Caco-2 (cell line): ENCODE results near the gene NYAP2. TPM values are rescaled to one million over a fixed set of nuclear protein-coding genes. Genes with fewer than 3 reads are reported as not detected.

Experiments
- BruUV-seq: library from RNA; stranded (reverse); fragments of 400-500 nt; replicated peaks from 2 replicates; lab custom pipeline; 2021; lab: Mats Ljungman, UMichigan
- CTCF ChIA-PET: fragments of 300-600 bp; sonication (Branson Sonifier 250); formaldehyde crosslinking; loops from one replicate; lab custom pipeline; 2022; ENCODE audit warnings: antibody characterized with exemption; lab: Charles Lee
- POLR2A ChIA-PET: fragments of 300-600 bp; sonication (Branson Sonifier 250); formaldehyde crosslinking; loops from one replicate; lab custom pipeline; 2022; ENCODE audit warnings: antibody characterized with exemption; lab: Charles Lee
- DNase-seq, 2 experiments: peaks; one replicate each; pipeline versions ENCODE4 v3.0.0 to v3.0.0-alpha.2; 2020 to 2022
- H3K27me3 ChIP-seq: replicated peaks from 2 replicates; pipeline ENCODE4 v1.6.0; 2011; ENCODE audit warnings: low read length; ENCODE audit not compliant: control insufficient read depth, insufficient read depth
- H3K36me3 ChIP-seq: 2 replicates; pipeline ENCODE4 v1.5.1; 2011; ENCODE audit warnings: low read length; ENCODE audit not compliant: control insufficient read depth, insufficient read depth
- H3K4me1 ChIP-seq: fragments of 250-450 bp; sonication (Bioruptor Pico); 2 replicates; pipeline ENCODE4 v1.5.1; 2020; ENCODE audit warnings: mild to moderate bottlenecking
- H3K4me3 ChIP-seq: 2 replicates; pipeline ENCODE4 v1.5.1; 2011; ENCODE audit warnings: low read depth, mild to moderate bottlenecking, control low read depth, low read length
- H3K9me3 ChIP-seq: fragments of 250-450 bp; sonication (Bioruptor Pico); 2 replicates; pipeline ENCODE4 v1.5.1; 2020; ENCODE audit warnings: mild to moderate bottlenecking, moderate library complexity
- H3K27ac Mint-ChIP-seq: one replicate; pipeline ENCODE4 v1.8.0; 2022; ENCODE audit warnings: mixed read lengths; ENCODE audit not compliant: unreplicated experiment
- H3K27me3 Mint-ChIP-seq: one replicate; pipeline ENCODE4 v1.8.0; 2022; ENCODE audit warnings: mixed read lengths; ENCODE audit not compliant: insufficient read depth, unreplicated experiment
- H3K36me3 Mint-ChIP-seq: one replicate; pipeline ENCODE4 v1.8.0; 2022; ENCODE audit warnings: mild to moderate bottlenecking, mixed read lengths; ENCODE audit not compliant: insufficient read depth, unreplicated experiment
- H3K4me1 Mint-ChIP-seq: one replicate; pipeline ENCODE4 v1.8.0; 2022; ENCODE audit warnings: low read depth, mixed read lengths; ENCODE audit not compliant: unreplicated experiment
- H3K4me3 Mint-ChIP-seq: one replicate; pipeline ENCODE4 v1.8.0; 2022; ENCODE audit warnings: mild to moderate bottlenecking, moderate library complexity, mixed read lengths; ENCODE audit not compliant: unreplicated experiment
- H3K9me3 Mint-ChIP-seq: one replicate; pipeline ENCODE4 v1.8.0; 2022; ENCODE audit warnings: mixed read lengths; ENCODE audit not compliant: unreplicated experiment
- CTCF ChIP-seq, 2 experiments: fragments of 200-600 bp in 1 of 2; IDR thresholded peaks; 1 replicate in 1 of 2; 2 replicates in 1 of 2; pipeline versions ENCODE4 v1.5.1 to v1.8.0; 2011 to 2022; ENCODE audit warnings: antibody characterized with exemption in 1 of 2, control low read depth in 1 of 2, inconsistent platforms in 1 of 2, low read depth in 1 of 2, low read length in 1 of 2, mild to moderate bottlenecking in 1 of 2, moderate library complexity in 1 of 2; ENCODE audit not compliant: insufficient read depth in 1 of 2, severe bottlenecking in 1 of 2, unreplicated experiment in 1 of 2
- intact Hi-C: fragments of 100-400 bp; cut with micrococcal nuclease; formaldehyde crosslinking; loops from one replicate; pipeline ENCODE4 v1.10.0; 2022; ENCODE audit not compliant: unreplicated experiment
- total RNA-seq: library from RNA; stranded (reverse); gene quantifications from 2 replicates; pipeline ENCODE4 v1.2.3, GENCODE V29; 2022

The NYAP2 gene
- total RNA-seq, 1 experiment from 2014 or later: 0.11 TPM

- DNase-seq: no peak
- CTCF ChIA-PET: no interaction called here
- Mint-ChIP-seq H3K27ac (no peak overlapping the region), H3K4me1 (no peaks in the 10 kb centered on the region), H3K9me3 (no peaks in the 10 kb centered on the region), H3K4me3 (no peak overlapping the region), H3K27me3 (peaks cover 4% of the 10 kb centered on the region), H3K36me3 (no peaks in the 10 kb centered on the region)
- no peaks in the 10 kb centered on the region for H3K36me3 ChIP-seq
- H3K27me3 ChIP-seq: no peaks in the 10 kb centered on the region
- BruUV-seq: no TSS peak
- intact Hi-C loops: no loop called here
- H3K4me3 ChIP-seq: no peak overlapping the region
- no peaks in the 10 kb centered on the region for H3K4me1 ChIP-seq
- POLR2A ChIA-PET: no interaction called here
- no peaks in the 10 kb centered on the region for H3K9me3 ChIP-seq
- TF ChIP-seq CTCF (IDR thresholded peaks at IDR 0.05; ENCODE audit: insufficient read depth in 1 of 2, low read depth in 1 of 2, low read length in 1 of 2, severe bottlenecking in 1 of 2, unreplicated experiment in 1 of 2): no peak
Observed at GRCh38 chr2:225378984-225379383, 20.5 kb upstream of the NYAP2 start.

- BruUV-seq: no TSS peak
- H3K27me3 Mint-ChIP-seq: peaks cover 4% of the 10 kb centered on the region
- no peak overlapping the region for H3K27ac Mint-ChIP-seq
- Histone ChIP-seq H3K27me3 (no peaks in the 10 kb centered on the region), H3K9me3 (no peaks in the 10 kb centered on the region), H3K4me3 (no peak overlapping the region), H3K4me1 (no peaks in the 10 kb centered on the region), H3K36me3 (no peaks in the 10 kb centered on the region)
- H3K36me3 Mint-ChIP-seq: no peaks in the 10 kb centered on the region
- ChIA-PET CTCF (no interaction called here), POLR2A (no interaction called here)
- no peak for DNase-seq
- intact Hi-C loops: no loop called here
- H3K4me1 Mint-ChIP-seq: no peaks in the 10 kb centered on the region
- H3K4me3 Mint-ChIP-seq: no peak overlapping the region
- no peaks in the 10 kb centered on the region for H3K9me3 Mint-ChIP-seq
- no peak for TF ChIP-seq CTCF (IDR thresholded peaks at IDR 0.05; ENCODE audit: insufficient read depth in 1 of 2, low read depth in 1 of 2, low read length in 1 of 2, severe bottlenecking in 1 of 2, unreplicated experiment in 1 of 2)
Observed at GRCh38 chr2:225379856-225380255, 19.7 kb upstream of the NYAP2 start.

- no peaks in the 10 kb centered on the region for H3K4me1 ChIP-seq
- H3K27me3 Mint-ChIP-seq: peaks cover 4% of the 10 kb centered on the region
- no peaks in the 10 kb centered on the region for H3K27me3 ChIP-seq
- H3K36me3 ChIP-seq: no peaks in the 10 kb centered on the region
- no peak overlapping the region for H3K27ac Mint-ChIP-seq
- H3K9me3 Mint-ChIP-seq: no peaks in the 10 kb centered on the region
- CTCF ChIA-PET: no interaction called here
- no peaks in the 10 kb centered on the region for H3K36me3 Mint-ChIP-seq
- no TSS peak for BruUV-seq
- no peaks in the 10 kb centered on the region for H3K9me3 ChIP-seq
- no peaks in the 10 kb centered on the region for H3K4me1 Mint-ChIP-seq
- no peak overlapping the region for H3K4me3 Mint-ChIP-seq
- intact Hi-C loops: no loop called here
- POLR2A ChIA-PET: no interaction called here
- DNase-seq: no peak
- no peak overlapping the region for H3K4me3 ChIP-seq
- no peak for TF ChIP-seq CTCF (IDR thresholded peaks at IDR 0.05; ENCODE audit: insufficient read depth in 1 of 2, low read depth in 1 of 2, low read length in 1 of 2, severe bottlenecking in 1 of 2, unreplicated experiment in 1 of 2)
Observed at GRCh38 chr2:225381609-225382008, 17.9 kb upstream of the NYAP2 start.
